Panc1 (cell line): ENCODE measurements around the gene ADORA1. TPM values are rescaled to one million over a fixed set of nuclear protein-coding genes. Genes with fewer than 3 reads are reported as not detected.

Source experiments
- ATAC-seq: fragments of 200-7000 bp; cut with Tn5 transposase; 2 replicates; pipeline ENCODE4 v1.9.1; 2020; ENCODE audit warnings: mild to moderate bottlenecking, moderate library complexity
- BruUV-seq: library from RNA; stranded (reverse); fragments of 400-500 nt; replicated peaks from 2 replicates; lab custom pipeline; 2021; lab: Mats Ljungman, UMichigan
- CTCF ChIA-PET: fragments of 300-600 bp; sonication (Branson Sonifier 250); formaldehyde crosslinking; loops from one replicate; lab custom pipeline; 2022; ENCODE audit warnings: antibody characterized with exemption; lab: Charles Lee
- POLR2A ChIA-PET: fragments of 300-600 bp; sonication (Branson Sonifier 250); formaldehyde crosslinking; loops from one replicate; lab custom pipeline; 2022; ENCODE audit warnings: antibody characterized with exemption; lab: Charles Lee
- DNase-seq: peaks from one replicate; pipeline ENCODE4 v3.0.0-alpha.2; 2010; ENCODE audit warnings: low read depth, low spot score
- H3K27ac ChIP-seq: 2 replicates; pipeline ENCODE4 v1.5.1; 2011; ENCODE audit warnings: mild to moderate bottlenecking, low read length, inconsistent platforms
- H3K27me3 ChIP-seq: fragments of 200-500 bp; sonication (Bioruptor generic); 2 replicates; pipeline ENCODE4 v1.6.0; 2014; ENCODE audit warnings: low read length, inconsistent platforms; ENCODE audit not compliant: control insufficient read depth, insufficient read depth
- H3K36me3 ChIP-seq: fragments of 200-500 bp; sonication (Bioruptor generic); 2 replicates; pipeline ENCODE4 v1.5.1; 2014; ENCODE audit warnings: inconsistent platforms, mild to moderate bottlenecking, low read length, moderate library complexity; ENCODE audit not compliant: control insufficient read depth, insufficient read depth
- H3K4me1 ChIP-seq: 2 replicates; pipeline ENCODE4 v1.5.1; 2011; ENCODE audit warnings: inconsistent platforms, mild to moderate bottlenecking, low read length, moderate library complexity; ENCODE audit not compliant: control insufficient read depth, insufficient read depth
- H3K4me3 ChIP-seq, 2 experiments: 2 replicates each; pipeline ENCODE4 v1.5.1; 2011 to 2012; ENCODE audit warnings: low read depth in 2 of 2, low read length in 2 of 2, mild to moderate bottlenecking in 2 of 2, inconsistent platforms in 1 of 2, moderate library complexity in 1 of 2
- H3K9me3 ChIP-seq: fragments of 200-500 bp; sonication (Bioruptor generic); 2 replicates; pipeline ENCODE4 v1.5.1; 2014; ENCODE audit warnings: low read depth, mild to moderate bottlenecking, inconsistent platforms, low read length, moderate library complexity; ENCODE audit not compliant: control insufficient read depth, insufficient read depth
- POLR2AphosphoS5 ChIP-seq: IDR thresholded peaks from 2 replicates; pipeline ENCODE4 v1.6.1; 2012; ENCODE audit warnings: mild to moderate bottlenecking, low read depth, low read length, moderate library complexity
- SIN3A ChIP-seq: IDR thresholded peaks from 2 replicates; pipeline ENCODE4 v1.6.1; 2012; ENCODE audit warnings: low read depth, mild to moderate bottlenecking, low read length, moderate library complexity, borderline replicate concordance; ENCODE audit not compliant: insufficient read depth
- TCF7L2 ChIP-seq: IDR thresholded peaks from 2 replicates; pipeline ENCODE4 v1.6.1; 2011; ENCODE audit warnings: mild to moderate bottlenecking, low read depth, low read length, inconsistent platforms
- in situ Hi-C: cut with HindIII; loops from 2 replicates; pipeline ENCODE4 v1.10.0; 2016; ENCODE audit warnings: low sequenced_read_pairs, low pct_unique_long_range_greater_than_20kb
- intact Hi-C: fragments of 100-400 bp; cut with micrococcal nuclease; formaldehyde crosslinking; loops from one replicate; pipeline ENCODE4 v1.10.0; 2022; ENCODE audit not compliant: unreplicated experiment
- total RNA-seq: library from RNA; stranded (reverse); gene quantifications from one replicate; pipeline ENCODE4 v1.2.1, GENCODE V29; 2021; ENCODE audit not compliant: unreplicated experiment
- TF ChIP-seq, protein P1 (sequence below), 2 experiments: IDR thresholded peaks; 2 replicates each; pipeline ENCODE4 v1.6.1; 2011 to 2012; ENCODE audit warnings: low read depth in 2 of 2, control low read depth in 1 of 2, low read length in 1 of 2, mild to moderate bottlenecking in 1 of 2, moderate library complexity in 1 of 2; ENCODE audit not compliant: insufficient read depth in 1 of 2
- TF ChIP-seq, protein P2 (sequence below): fragments of 450-650 bp; IDR thresholded peaks from 2 replicates; pipeline ENCODE4 v1.5.1; 2017; ENCODE audit warnings: mild to moderate bottlenecking

Gene ADORA1
- total RNA-seq, 1 experiment from 2014 or later = 8.5 TPM

DNA sequence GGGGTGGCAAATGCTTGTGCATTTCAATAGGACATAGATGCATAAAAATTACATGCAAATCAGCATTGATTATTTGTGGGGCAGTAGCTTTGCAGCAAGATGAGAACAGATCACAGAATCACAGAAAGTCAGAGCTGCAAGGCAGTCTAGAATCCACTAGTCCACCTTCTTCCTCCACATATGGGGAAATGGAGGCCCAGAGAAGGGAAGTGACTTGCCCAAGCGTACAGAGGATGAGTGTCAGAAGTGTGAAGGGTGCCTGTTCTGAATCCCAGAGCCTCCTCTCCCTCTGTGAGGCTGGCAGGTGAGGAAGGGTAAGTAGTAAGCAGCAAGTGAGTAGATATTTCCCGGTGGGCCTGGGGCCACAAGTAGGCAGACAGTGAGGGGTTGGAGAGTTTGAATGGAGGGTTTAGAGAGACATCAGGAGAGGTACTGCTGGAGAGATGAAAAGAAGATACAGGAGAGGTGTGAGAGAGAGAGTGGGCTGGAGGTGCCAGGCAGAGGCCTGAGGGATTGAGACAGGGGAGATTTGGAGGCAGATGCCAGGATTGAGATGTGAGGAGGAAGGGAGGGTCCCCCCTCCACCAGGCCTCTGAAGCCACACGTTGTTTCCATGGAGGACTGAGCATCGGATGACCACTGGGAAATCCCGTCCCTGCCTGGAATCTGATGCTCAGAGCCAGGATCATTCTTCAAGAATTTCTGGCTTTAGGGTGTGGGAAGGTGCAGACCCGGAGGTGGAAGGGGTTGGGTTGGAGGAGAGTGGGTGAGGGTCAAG is 36.9 kb upstream of the ADORA1 start:
- no peak for DNase-seq
- Histone ChIP-seq H3K27ac (no peak overlapping the region), H3K4me3 (no peak overlapping the region), H3K27me3 (peaks cover 2% of the 10 kb centered on the region; the same call in 1 of the 2 replicates), H3K9me3 (peaks cover 8% of the 10 kb centered on the region), H3K4me1 (no peaks in the 10 kb centered on the region), H3K36me3 (no peaks in the 10 kb centered on the region)
- in situ Hi-C loops = no loop called here
- no peak for ATAC-seq
- TF ChIP-seq SIN3A (no peak), TCF7L2 (no peak), POLR2AphosphoS5 (no peak)
- TF ChIP-seq, protein P1, sequence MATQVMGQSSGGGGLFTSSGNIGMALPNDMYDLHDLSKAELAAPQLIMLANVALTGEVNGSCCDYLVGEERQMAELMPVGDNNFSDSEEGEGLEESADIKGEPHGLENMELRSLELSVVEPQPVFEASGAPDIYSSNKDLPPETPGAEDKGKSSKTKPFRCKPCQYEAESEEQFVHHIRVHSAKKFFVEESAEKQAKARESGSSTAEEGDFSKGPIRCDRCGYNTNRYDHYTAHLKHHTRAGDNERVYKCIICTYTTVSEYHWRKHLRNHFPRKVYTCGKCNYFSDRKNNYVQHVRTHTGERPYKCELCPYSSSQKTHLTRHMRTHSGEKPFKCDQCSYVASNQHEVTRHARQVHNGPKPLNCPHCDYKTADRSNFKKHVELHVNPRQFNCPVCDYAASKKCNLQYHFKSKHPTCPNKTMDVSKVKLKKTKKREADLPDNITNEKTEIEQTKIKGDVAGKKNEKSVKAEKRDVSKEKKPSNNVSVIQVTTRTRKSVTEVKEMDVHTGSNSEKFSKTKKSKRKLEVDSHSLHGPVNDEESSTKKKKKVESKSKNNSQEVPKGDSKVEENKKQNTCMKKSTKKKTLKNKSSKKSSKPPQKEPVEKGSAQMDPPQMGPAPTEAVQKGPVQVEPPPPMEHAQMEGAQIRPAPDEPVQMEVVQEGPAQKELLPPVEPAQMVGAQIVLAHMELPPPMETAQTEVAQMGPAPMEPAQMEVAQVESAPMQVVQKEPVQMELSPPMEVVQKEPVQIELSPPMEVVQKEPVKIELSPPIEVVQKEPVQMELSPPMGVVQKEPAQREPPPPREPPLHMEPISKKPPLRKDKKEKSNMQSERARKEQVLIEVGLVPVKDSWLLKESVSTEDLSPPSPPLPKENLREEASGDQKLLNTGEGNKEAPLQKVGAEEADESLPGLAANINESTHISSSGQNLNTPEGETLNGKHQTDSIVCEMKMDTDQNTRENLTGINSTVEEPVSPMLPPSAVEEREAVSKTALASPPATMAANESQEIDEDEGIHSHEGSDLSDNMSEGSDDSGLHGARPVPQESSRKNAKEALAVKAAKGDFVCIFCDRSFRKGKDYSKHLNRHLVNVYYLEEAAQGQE (IDR thresholded peaks at IDR 0.05; ENCODE audit: insufficient read depth in 1 of 2, low read depth in 2 of 2, low read length in 1 of 2) = no peak
- TF ChIP-seq, protein P2, sequence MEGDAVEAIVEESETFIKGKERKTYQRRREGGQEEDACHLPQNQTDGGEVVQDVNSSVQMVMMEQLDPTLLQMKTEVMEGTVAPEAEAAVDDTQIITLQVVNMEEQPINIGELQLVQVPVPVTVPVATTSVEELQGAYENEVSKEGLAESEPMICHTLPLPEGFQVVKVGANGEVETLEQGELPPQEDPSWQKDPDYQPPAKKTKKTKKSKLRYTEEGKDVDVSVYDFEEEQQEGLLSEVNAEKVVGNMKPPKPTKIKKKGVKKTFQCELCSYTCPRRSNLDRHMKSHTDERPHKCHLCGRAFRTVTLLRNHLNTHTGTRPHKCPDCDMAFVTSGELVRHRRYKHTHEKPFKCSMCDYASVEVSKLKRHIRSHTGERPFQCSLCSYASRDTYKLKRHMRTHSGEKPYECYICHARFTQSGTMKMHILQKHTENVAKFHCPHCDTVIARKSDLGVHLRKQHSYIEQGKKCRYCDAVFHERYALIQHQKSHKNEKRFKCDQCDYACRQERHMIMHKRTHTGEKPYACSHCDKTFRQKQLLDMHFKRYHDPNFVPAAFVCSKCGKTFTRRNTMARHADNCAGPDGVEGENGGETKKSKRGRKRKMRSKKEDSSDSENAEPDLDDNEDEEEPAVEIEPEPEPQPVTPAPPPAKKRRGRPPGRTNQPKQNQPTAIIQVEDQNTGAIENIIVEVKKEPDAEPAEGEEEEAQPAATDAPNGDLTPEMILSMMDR = no peak
- POLR2A ChIA-PET = interaction anchor here (0.7 kb wide), 1 partner anchor 623 kb away, joined by 8 read pairs; no protein-coding TSS in a partner anchor
- intact Hi-C loops = no loop called here
- no TSS peak for BruUV-seq
- CTCF ChIA-PET = interaction anchor here (0.6 kb wide), 1 partner anchor 124 kb away, joined by 5 read pairs; no protein-coding TSS in a partner anchor

DNA sequence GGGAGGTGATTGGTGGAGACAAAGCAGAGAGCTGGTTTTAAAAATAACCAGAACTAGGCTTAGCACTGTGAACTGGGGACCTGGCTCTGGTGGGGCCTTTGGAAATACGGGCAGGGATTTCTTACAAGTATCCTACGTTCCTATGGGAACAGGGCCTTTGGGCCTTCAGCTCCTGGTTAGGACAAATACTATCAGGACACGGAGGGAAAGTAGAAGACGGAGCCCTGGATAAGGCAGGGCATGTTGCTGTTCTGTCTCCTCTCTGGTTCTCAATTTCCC is 36.4 kb upstream of the ADORA1 start:
- BruUV-seq = no TSS peak

More for the DNA sequence above, 36.4 kb upstream of the ADORA1 start:
- H3K4me1 ChIP-seq = no peaks in the 10 kb centered on the region
- H3K9me3 ChIP-seq = peaks cover 8% of the 10 kb centered on the region
- DNase-seq (no peak), ATAC-seq (no peak)
- no peaks in the 10 kb centered on the region for H3K36me3 ChIP-seq
- H3K27me3 ChIP-seq = peaks cover 3% of the 10 kb centered on the region; the same call in 1 of the 2 replicates
- ChIA-PET CTCF (interaction anchor here (0.6 kb wide), 1 partner anchor 124 kb away, joined by 5 read pairs; no protein-coding TSS in a partner anchor), POLR2A (interaction anchor here (0.7 kb wide), 1 partner anchor 622 kb away, joined by 8 read pairs; no protein-coding TSS in a partner anchor)
- intact Hi-C loops (no loop called here), in situ Hi-C loops (no loop called here)
- TF ChIP-seq SIN3A = no peak
- TF ChIP-seq, protein P2 = no peak
- TF ChIP-seq TCF7L2 = no peak
- no peak for TF ChIP-seq POLR2AphosphoS5
- no peak overlapping the region for H3K27ac ChIP-seq
- no peak overlapping the region for H3K4me3 ChIP-seq
